Osteoblast (primary cell): ENCODE measurements around the gene CHD3. TPM values are rescaled to one million over a fixed set of nuclear protein-coding genes. Genes with fewer than 3 reads are reported as not detected.

Experiments
- DNase-seq: peaks from one replicate; pipeline ENCODE4 v3.0.0; 2011; ENCODE audit warnings: low spot score, mixed read lengths; ENCODE audit not compliant: insufficient read length; ENCODE audit errors: missing footprints
- H2AFZ ChIP-seq: 2 replicates; pipeline ENCODE4 v1.6.0; 2011; ENCODE audit warnings: mild to moderate bottlenecking, low read length
- H3K27ac ChIP-seq: 2 replicates; pipeline ENCODE4 v1.5.1; 2011; ENCODE audit warnings: mild to moderate bottlenecking, low read depth, low read length, moderate library complexity
- H3K27me3 ChIP-seq: 2 replicates; pipeline ENCODE4 v1.6.0; 2012; ENCODE audit warnings: mild to moderate bottlenecking, control low read depth, inconsistent platforms, low read length, moderate library complexity; ENCODE audit not compliant: insufficient read depth
- H3K36me3 ChIP-seq: 2 replicates; pipeline ENCODE4 v1.5.1; 2011; ENCODE audit warnings: mild to moderate bottlenecking, low read length, control low read depth, moderate library complexity; ENCODE audit not compliant: insufficient read depth
- H3K4me1 ChIP-seq: 2 replicates; pipeline ENCODE4 v1.5.1; 2011; ENCODE audit warnings: mild to moderate bottlenecking, low read length, control low read depth, moderate library complexity; ENCODE audit not compliant: insufficient read depth
- H3K4me2 ChIP-seq: 2 replicates; pipeline ENCODE4 v1.6.0; 2011; ENCODE audit warnings: mild to moderate bottlenecking, low read length; ENCODE audit not compliant: insufficient read depth
- H3K4me3 ChIP-seq: fragments of 200-600 bp; sonication (generic); 3 replicates; pipeline ENCODE4 v1.5.1; 2012; ENCODE audit warnings: mild to moderate bottlenecking, low read length, inconsistent platforms; ENCODE audit not compliant: insufficient read depth
- H3K79me2 ChIP-seq: 2 replicates; pipeline ENCODE4 v1.6.0; 2012; ENCODE audit warnings: mild to moderate bottlenecking, low read length, control low read depth, inconsistent platforms; ENCODE audit not compliant: insufficient read depth
- H3K9me3 ChIP-seq: 2 replicates; pipeline ENCODE4 v1.5.1; 2011; ENCODE audit warnings: low read depth, low read length, control low read depth
- H4K20me1 ChIP-seq: 2 replicates; pipeline ENCODE4 v1.6.0; 2012; ENCODE audit warnings: mild to moderate bottlenecking, low read length, control low read depth; ENCODE audit not compliant: insufficient read depth
- CTCF ChIP-seq: IDR thresholded peaks from 2 replicates; pipeline ENCODE4 v1.5.1; 2011; ENCODE audit warnings: mild to moderate bottlenecking, low read depth, low read length, moderate library complexity; ENCODE audit errors: extremely low read depth
- total RNA-seq: library from RNA; depleted of rRNA; stranded (reverse); fragments of >200 nt; gene quantifications from 2 replicates; pipeline ENCODE4 v1.2.3, GENCODE V29; 2012

Gene CHD3
- total RNA-seq, 1 donor = 97.0 TPM

DNA sequence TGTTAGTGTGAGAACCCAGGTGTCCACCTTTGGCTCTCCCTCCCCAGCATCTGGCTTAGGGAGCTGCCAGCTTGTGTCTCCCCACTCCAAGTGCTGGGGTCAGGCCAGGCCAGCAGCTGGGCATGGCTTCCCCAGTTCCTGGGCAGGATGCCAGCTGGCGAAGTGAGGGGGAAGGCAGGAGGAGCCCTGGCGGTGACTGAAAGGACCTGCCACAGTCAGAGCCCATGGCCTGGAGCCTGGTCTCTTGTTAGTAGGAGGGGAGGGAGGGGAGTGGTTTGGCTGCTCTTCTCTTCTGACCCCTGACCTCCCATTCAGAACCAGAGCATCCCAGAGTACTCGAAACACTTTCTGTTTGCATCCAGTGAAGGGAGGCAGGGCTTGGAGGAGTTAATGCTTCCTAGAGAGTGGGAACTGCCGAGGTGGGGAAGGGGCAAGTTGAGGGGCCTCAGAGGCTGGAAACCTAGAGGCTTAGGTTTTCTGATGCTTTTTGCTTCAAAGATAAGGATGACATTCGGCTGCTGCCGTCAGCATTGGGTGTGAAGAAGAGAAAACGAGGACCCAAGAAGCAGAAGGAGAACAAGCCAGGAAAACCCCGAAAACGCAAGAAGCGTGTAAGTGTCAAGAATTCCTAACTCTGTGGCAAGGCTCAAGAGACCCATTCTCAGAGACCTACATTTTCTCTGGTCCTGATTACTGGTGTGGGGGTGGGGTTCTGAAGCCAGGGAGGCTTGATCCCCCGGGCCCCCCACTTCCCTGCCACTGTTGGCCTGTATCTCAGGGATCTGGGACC is 772 bp downstream of the CHD3 start:
- TF ChIP-seq CTCF = peak; percentile 50

GRCh38 chr17:7893187-7893880 is 4.7 kb downstream of the CHD3 start:
- Histone ChIP-seq H3K4me3 (no peak overlapping the region), H4K20me1 (peaks cover 16% of the 10 kb centered on the region), H3K4me2 (no peak overlapping the region), H3K4me1 (peaks cover 20% of the 10 kb centered on the region), H3K36me3 (peaks cover 77% of the 10 kb centered on the region), H3K27ac (no peak overlapping the region), H2AFZ (no peak overlapping the region), H3K27me3 (no peaks in the 10 kb centered on the region), H3K79me2 (peaks cover 25% of the 10 kb centered on the region), H3K9me3 (no peaks in the 10 kb centered on the region)
- no peak for DNase-seq
- TF ChIP-seq CTCF = no peak

More for the DNA sequence above, 772 bp downstream of the CHD3 start:
- Histone ChIP-seq H4K20me1 (peaks cover 20% of the 10 kb centered on the region), H3K79me2 (peaks cover 36% of the 10 kb centered on the region), H3K9me3 (no peaks in the 10 kb centered on the region), H2AFZ (no peak overlapping the region), H3K27ac (peak overlapping the region; percentile 79), H3K4me1 (peaks cover 38% of the 10 kb centered on the region), H3K4me3 (peak overlapping the region; percentile 39), H3K27me3 (no peaks in the 10 kb centered on the region), H3K4me2 (peak overlapping the region; percentile 97), H3K36me3 (peaks cover 45% of the 10 kb centered on the region)
- DNase-seq = peak; percentile 98

- peaks cover 86% of the 10 kb centered on the region for H3K36me3 ChIP-seq
Observed at GRCh38 chr17:7894226-7894625, 5.6 kb downstream of the CHD3 start.

More at GRCh38 chr17:7894226-7894625, 5.6 kb downstream of the CHD3 start:
- no peak overlapping the region for H3K4me3 ChIP-seq
- H3K9me3 ChIP-seq = no peaks in the 10 kb centered on the region
- no peak for DNase-seq
- peaks cover 16% of the 10 kb centered on the region for H3K79me2 ChIP-seq
- H3K4me2 ChIP-seq = no peak overlapping the region
- TF ChIP-seq CTCF = no peak
- H3K4me1 ChIP-seq = peaks cover 11% of the 10 kb centered on the region
- peaks cover 8% of the 10 kb centered on the region for H4K20me1 ChIP-seq
- no peak overlapping the region for H2AFZ ChIP-seq
- no peaks in the 10 kb centered on the region for H3K27me3 ChIP-seq
- no peak overlapping the region for H3K27ac ChIP-seq
